Fibroblast of lung (primary cell): ENCODE results near the gene ADAMTS6. TPM values are rescaled to one million over a fixed set of nuclear protein-coding genes. Genes with fewer than 3 reads are reported as not detected.

ENCODE experiments used
- DNase-seq, 2 donors: peaks; one replicate each; pipeline versions ENCODE4 v3.0.0 to v3.0.0-alpha.2; 2010; ENCODE audit warnings: low read depth in 2 of 2
- H2AFZ ChIP-seq: 2 replicates; pipeline ENCODE4 v1.5.1; 2012; ENCODE audit warnings: low read length, control low read depth, inconsistent platforms
- H3K27ac ChIP-seq: 2 replicates; pipeline ENCODE4 v1.5.1; 2011; ENCODE audit warnings: low read length, control low read depth; ENCODE audit not compliant: insufficient read depth
- H3K27me3 ChIP-seq: 2 replicates; pipeline ENCODE4 v1.5.1; 2011; ENCODE audit warnings: mild to moderate bottlenecking, low read length; ENCODE audit not compliant: control insufficient read depth, insufficient read depth
- H3K36me3 ChIP-seq: 2 replicates; pipeline ENCODE4 v1.5.1; 2011; ENCODE audit warnings: low read length; ENCODE audit not compliant: control insufficient read depth, insufficient read depth
- H3K4me1 ChIP-seq: 2 replicates; pipeline ENCODE4 v1.5.1; 2011; ENCODE audit warnings: low read length; ENCODE audit not compliant: control insufficient read depth, insufficient read depth; ENCODE audit errors: extremely low read depth
- H3K4me2 ChIP-seq: 2 replicates; pipeline ENCODE4 v1.5.1; 2011; ENCODE audit warnings: low read length, control low read depth; ENCODE audit not compliant: insufficient read depth; ENCODE audit errors: extremely low read depth
- H3K4me3 ChIP-seq, 4 experiments: fragments of 200-600 bp in 1 of 4; sonication (generic) in 1 of 4; replicated peaks in 1 of 4; 2 replicates each; pipeline ENCODE4 v1.5.1; 2011 to 2016; ENCODE audit warnings: low read length in 4 of 4, low read depth in 3 of 4, mild to moderate bottlenecking in 3 of 4, control low read depth in 2 of 4, inconsistent platforms in 1 of 4, mixed read lengths in 1 of 4; ENCODE audit not compliant: insufficient read depth in 1 of 4; ENCODE audit errors: control extremely low read depth in 1 of 4
- H3K79me2 ChIP-seq: 2 replicates; pipeline ENCODE4 v1.5.1; 2012; ENCODE audit warnings: mild to moderate bottlenecking, low read length, inconsistent platforms; ENCODE audit not compliant: control insufficient read depth, insufficient read depth
- H3K9ac ChIP-seq: 2 replicates; pipeline ENCODE4 v1.5.1; 2011; ENCODE audit warnings: mild to moderate bottlenecking, low read length, control low read depth; ENCODE audit not compliant: insufficient read depth
- H3K9me3 ChIP-seq: 2 replicates; pipeline ENCODE4 v1.5.1; 2012; ENCODE audit warnings: low read depth, low read length; ENCODE audit not compliant: control insufficient read depth, insufficient read depth
- H4K20me1 ChIP-seq: 2 replicates; pipeline ENCODE4 v1.5.1; 2011; ENCODE audit warnings: low read length; ENCODE audit not compliant: control insufficient read depth, insufficient read depth; ENCODE audit errors: extremely low read depth
- EZH2 ChIP-seq: IDR thresholded peaks from 2 replicates; pipeline ENCODE4 v1.5.1; 2012; ENCODE audit warnings: low read length, control low read depth, mild to moderate bottlenecking; ENCODE audit errors: missing control alignments
- polyA plus RNA-seq, 2 donors: library from polyadenylated mRNA; depleted of rRNA in 1 of 2; stranded (reverse) in 1 of 2; unstranded in 1 of 2; fragments of >200 nt; gene quantifications; 2 replicates each; pipeline ENCODE4 v1.2.1, GENCODE V29; 2011 to 2012; ENCODE audit warnings: missing spikeins in 1 of 2
- total RNA-seq: library from RNA; depleted of rRNA; stranded (reverse); fragments of >200 nt; gene quantifications from 2 replicates; pipeline ENCODE4 v1.2.1, GENCODE V29; 2014
- TF ChIP-seq, protein P1 (sequence below), 2 donors: IDR thresholded peaks in 1 of 2; conservative IDR thresholded peaks in 1 of 2; 1 replicate in 1 of 2; 2 replicates in 1 of 2; pipeline ENCODE4 v1.5.1; 2011 to 2012; ENCODE audit warnings: low read length in 2 of 2, control low read depth in 1 of 2, inconsistent platforms in 1 of 2, low read depth in 1 of 2, mild to moderate bottlenecking in 1 of 2

Gene ADAMTS6
- total and polyA plus RNA-seq, 2 donors (not counting 1 experiment from before 2014, with no cell fraction given) = 7.5 to 45.2 TPM

DNA sequence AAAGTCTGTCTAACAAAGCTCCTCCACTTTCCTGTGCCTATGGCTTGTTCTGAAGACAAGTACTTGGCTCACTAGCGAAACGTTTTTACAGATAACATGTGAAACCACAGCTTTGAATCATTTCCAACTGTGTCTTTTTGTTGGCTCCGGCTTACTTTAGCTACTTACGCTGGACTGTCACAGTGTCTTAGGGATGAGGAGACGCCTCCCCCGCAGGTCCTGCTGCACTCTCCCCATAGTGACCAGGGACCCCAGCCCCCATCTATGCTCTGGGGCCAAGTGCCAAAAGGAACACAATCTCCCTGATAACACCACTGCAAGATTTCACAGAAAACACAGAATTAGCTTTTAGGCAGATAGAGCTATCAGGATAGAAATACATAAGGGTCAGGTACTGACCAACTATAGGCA is 219.1 kb downstream of the ADAMTS6 start:
- peak overlapping the region; percentile 3 for H3K27ac ChIP-seq
- no peak overlapping the region for H3K4me3 ChIP-seq
- no peaks in the 10 kb centered on the region for H3K27me3 ChIP-seq
- peak; percentile 91 to 96 for DNase-seq
- H4K20me1 ChIP-seq = no peaks in the 10 kb centered on the region
- H3K79me2 ChIP-seq = no peaks in the 10 kb centered on the region
- peak overlapping the region; percentile 16 for H3K9ac ChIP-seq
- peak overlapping the region; percentile 25 for H2AFZ ChIP-seq
- no peaks in the 10 kb centered on the region for H3K9me3 ChIP-seq
- TF ChIP-seq, protein P1, sequence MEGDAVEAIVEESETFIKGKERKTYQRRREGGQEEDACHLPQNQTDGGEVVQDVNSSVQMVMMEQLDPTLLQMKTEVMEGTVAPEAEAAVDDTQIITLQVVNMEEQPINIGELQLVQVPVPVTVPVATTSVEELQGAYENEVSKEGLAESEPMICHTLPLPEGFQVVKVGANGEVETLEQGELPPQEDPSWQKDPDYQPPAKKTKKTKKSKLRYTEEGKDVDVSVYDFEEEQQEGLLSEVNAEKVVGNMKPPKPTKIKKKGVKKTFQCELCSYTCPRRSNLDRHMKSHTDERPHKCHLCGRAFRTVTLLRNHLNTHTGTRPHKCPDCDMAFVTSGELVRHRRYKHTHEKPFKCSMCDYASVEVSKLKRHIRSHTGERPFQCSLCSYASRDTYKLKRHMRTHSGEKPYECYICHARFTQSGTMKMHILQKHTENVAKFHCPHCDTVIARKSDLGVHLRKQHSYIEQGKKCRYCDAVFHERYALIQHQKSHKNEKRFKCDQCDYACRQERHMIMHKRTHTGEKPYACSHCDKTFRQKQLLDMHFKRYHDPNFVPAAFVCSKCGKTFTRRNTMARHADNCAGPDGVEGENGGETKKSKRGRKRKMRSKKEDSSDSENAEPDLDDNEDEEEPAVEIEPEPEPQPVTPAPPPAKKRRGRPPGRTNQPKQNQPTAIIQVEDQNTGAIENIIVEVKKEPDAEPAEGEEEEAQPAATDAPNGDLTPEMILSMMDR (conservative IDR thresholded peaks at IDR 0.05 in 1 of 2, IDR thresholded peaks at IDR 0.05 in 1 of 2; ENCODE audit: low read depth in 1 of 2, low read length in 2 of 2) = no peak
- no peak for TF ChIP-seq EZH2
- H3K4me1 ChIP-seq = peaks cover 6% of the 10 kb centered on the region
- H3K36me3 ChIP-seq = no peaks in the 10 kb centered on the region
- peak overlapping the region; percentile 79 for H3K4me2 ChIP-seq

DNA sequence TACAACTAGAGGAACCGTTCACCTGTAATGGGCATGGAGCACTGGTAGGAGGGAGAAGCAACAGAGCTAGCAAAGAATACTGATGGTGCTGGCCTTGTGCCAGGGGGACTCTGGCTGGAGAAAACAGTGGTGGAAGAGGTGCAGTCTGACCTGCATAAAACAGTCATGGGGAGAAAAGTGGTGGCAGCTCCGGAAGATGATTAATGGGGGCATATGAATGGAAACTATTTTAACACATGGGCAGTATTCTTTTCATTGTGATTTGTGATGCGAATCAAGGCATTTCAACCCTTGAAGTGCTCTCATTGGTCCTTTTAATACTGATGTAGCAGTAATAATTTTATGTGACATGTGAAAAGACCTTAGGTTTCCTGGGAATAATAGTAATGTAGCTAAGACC is 219.6 kb downstream of the ADAMTS6 start:
- Histone ChIP-seq H3K27me3 (no peaks in the 10 kb centered on the region), H2AFZ (no peak overlapping the region), H3K79me2 (no peaks in the 10 kb centered on the region), H3K4me2 (peak overlapping the region; percentile 79), H3K4me1 (peaks cover 6% of the 10 kb centered on the region), H4K20me1 (no peaks in the 10 kb centered on the region), H3K9ac (no peak overlapping the region), H3K36me3 (no peaks in the 10 kb centered on the region), H3K4me3 (no peak overlapping the region), H3K27ac (no peak overlapping the region), H3K9me3 (no peaks in the 10 kb centered on the region)
- TF ChIP-seq, protein P1 (conservative IDR thresholded peaks at IDR 0.05 in 1 of 2, IDR thresholded peaks at IDR 0.05 in 1 of 2; ENCODE audit: low read depth in 1 of 2, low read length in 2 of 2) = no peak
- no peak for TF ChIP-seq EZH2
- peak in 1 of 2 donors; percentile 70 for DNase-seq

DNA sequence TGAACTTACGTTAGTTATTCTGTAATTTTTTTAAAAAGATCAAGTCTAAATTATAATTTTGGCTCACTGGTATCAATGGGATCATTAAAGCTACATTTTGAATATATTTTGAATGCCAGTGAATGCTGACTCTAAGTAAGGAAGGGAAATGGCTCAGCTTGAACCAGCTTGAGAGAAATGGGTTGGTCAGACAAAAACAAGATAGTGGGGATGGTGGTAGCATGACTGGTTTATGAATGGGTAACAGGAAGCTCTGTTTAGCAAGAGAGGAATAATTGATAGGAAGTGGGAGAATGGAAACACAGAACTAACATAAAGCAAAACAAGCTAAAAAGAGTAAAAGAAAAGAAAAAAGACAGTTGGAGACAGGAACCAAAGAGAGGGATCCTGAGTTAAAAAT is 220.2 kb downstream of the ADAMTS6 start:
- H3K79me2 ChIP-seq = no peaks in the 10 kb centered on the region
- TF ChIP-seq EZH2 = no peak
- TF ChIP-seq, protein P1 (conservative IDR thresholded peaks at IDR 0.05 in 1 of 2, IDR thresholded peaks at IDR 0.05 in 1 of 2; ENCODE audit: low read depth in 1 of 2, low read length in 2 of 2) = no peak
- H3K4me3 ChIP-seq = no peak overlapping the region
- H4K20me1 ChIP-seq = no peaks in the 10 kb centered on the region
- peaks cover 6% of the 10 kb centered on the region for H3K4me1 ChIP-seq
- peak in 1 of 2 donors; percentile 4 for DNase-seq
- no peaks in the 10 kb centered on the region for H3K36me3 ChIP-seq
- no peak overlapping the region for H2AFZ ChIP-seq
- H3K9ac ChIP-seq = no peak overlapping the region
- no peak overlapping the region for H3K4me2 ChIP-seq
- H3K27ac ChIP-seq = no peak overlapping the region
- H3K27me3 ChIP-seq = no peaks in the 10 kb centered on the region
- H3K9me3 ChIP-seq = no peaks in the 10 kb centered on the region
